Measurements from ENCODE around the gene KRTAP20-4. TPM values are rescaled to one million over a fixed set of nuclear protein-coding genes. Genes with fewer than 3 reads are reported as not detected.

Gene KRTAP20-4
- total RNA-seq (2014; rRNA removed; shearing (Covaris generic)), result not detected in 2 replicates

- no peak for DNase-seq
- no peaks in the 10 kb centered on the region for H3K36me3 ChIP-seq (replicated peaks; ENCODE audit: control insufficient read depth, insufficient read depth, low read length)
- H3K27me3 ChIP-seq (ENCODE audit: control insufficient read depth, insufficient read depth, low read length), result no peaks in the 10 kb centered on the region
- no peak within 1 kb of the TSS for H3K4me3 ChIP-seq (ENCODE audit: insufficient read depth, low read depth, low read length)
Observed at GRCh38 chr21:30620522-30620921, at the start of gene KRTAP20-4. Gene KRTAP20-4 (plus strand): TSS chr21:30620627.

GRCh38 chr21:30577766-30578165 lies 42.7 kb upstream of the KRTAP20-4 start:
- Histone ChIP-seq H3K27me3 (ENCODE audit: control insufficient read depth, insufficient read depth, low read length) (no peaks in the 10 kb centered on the region), H3K36me3 (replicated peaks; ENCODE audit: control insufficient read depth, insufficient read depth, low read length) (no peaks in the 10 kb centered on the region), H3K4me3 (ENCODE audit: insufficient read depth, low read depth, low read length) (no peak overlapping the region)
- no peak for DNase-seq

GRCh38 chr21:30579346-30579745 lies 41.1 kb upstream of the KRTAP20-4 start:
- Histone ChIP-seq H3K4me3 (ENCODE audit: insufficient read depth, low read depth, low read length) (no peak overlapping the region), H3K27me3 (ENCODE audit: control insufficient read depth, insufficient read depth, low read length) (no peaks in the 10 kb centered on the region), H3K36me3 (replicated peaks; ENCODE audit: control insufficient read depth, insufficient read depth, low read length) (no peaks in the 10 kb centered on the region)
- no peak for DNase-seq

GRCh38 chr21:30580132-30580531 lies 40.3 kb upstream of the KRTAP20-4 start:
- no peaks in the 10 kb centered on the region for H3K27me3 ChIP-seq (ENCODE audit: control insufficient read depth, insufficient read depth, low read length)
- H3K4me3 ChIP-seq (ENCODE audit: insufficient read depth, low read depth, low read length), result no peak overlapping the region
- no peaks in the 10 kb centered on the region for H3K36me3 ChIP-seq (replicated peaks; ENCODE audit: control insufficient read depth, insufficient read depth, low read length)
- no peak for DNase-seq

- DNase-seq, result no peak
- Histone ChIP-seq H3K27me3 (ENCODE audit: control insufficient read depth, insufficient read depth, low read length) (no peaks in the 10 kb centered on the region), H3K36me3 (replicated peaks; ENCODE audit: control insufficient read depth, insufficient read depth, low read length) (no peaks in the 10 kb centered on the region), H3K4me3 (ENCODE audit: insufficient read depth, low read depth, low read length) (no peak overlapping the region)
Observed at GRCh38 chr21:30582870-30583269, 37.6 kb upstream of the KRTAP20-4 start.

- Histone ChIP-seq H3K4me3 (ENCODE audit: insufficient read depth, low read depth, low read length) (no peak within 1 kb of the TSS), H3K36me3 (replicated peaks; ENCODE audit: control insufficient read depth, insufficient read depth, low read length) (no peaks in the 10 kb centered on the region), H3K27me3 (ENCODE audit: control insufficient read depth, insufficient read depth, low read length) (no peaks in the 10 kb centered on the region)
- DNase-seq, result no peak
Observed at GRCh38 chr21:30590297-30590696, 30.1 kb upstream of the KRTAP20-4 start, which contains the start of gene KRTAP22-2. Gene KRTAP22-2 (minus strand): TSS chr21:30590397.

- Histone ChIP-seq H3K36me3 (replicated peaks; ENCODE audit: control insufficient read depth, insufficient read depth, low read length) (no peaks in the 10 kb centered on the region), H3K4me3 (ENCODE audit: insufficient read depth, low read depth, low read length) (no peak within 1 kb of the TSS), H3K27me3 (ENCODE audit: control insufficient read depth, insufficient read depth, low read length) (no peaks in the 10 kb centered on the region)
- DNase-seq, result no peak
Observed at GRCh38 chr21:30592140-30592539, 28.3 kb upstream of the KRTAP20-4 start, which contains the start of gene KRTAP6-3. Gene KRTAP6-3 (plus strand): TSS chr21:30592440. CDS start chr21:30592446, 6 bp downstream.

GRCh38 chr21:30598802-30599201 lies 21.6 kb upstream of the KRTAP20-4 start, which contains the start of gene KRTAP6-2:
Gene KRTAP6-2 (minus strand): TSS chr21:30598902. CDS start chr21:30598874, 28 bp downstream.
- H3K27me3 ChIP-seq (ENCODE audit: control insufficient read depth, insufficient read depth, low read length), result no peaks in the 10 kb centered on the region
- H3K4me3 ChIP-seq (ENCODE audit: insufficient read depth, low read depth, low read length), result no peak within 1 kb of the TSS
- H3K36me3 ChIP-seq (replicated peaks; ENCODE audit: control insufficient read depth, insufficient read depth, low read length), result no peaks in the 10 kb centered on the region
- DNase-seq, result no peak

- no peak within 1 kb of the TSS for H3K4me3 ChIP-seq (ENCODE audit: insufficient read depth, low read depth, low read length)
- no peaks in the 10 kb centered on the region for H3K36me3 ChIP-seq (replicated peaks; ENCODE audit: control insufficient read depth, insufficient read depth, low read length)
Observed at GRCh38 chr21:30600787-30601186, 19.6 kb upstream of the KRTAP20-4 start, which contains the start of gene KRTAP22-1. Gene KRTAP22-1 (plus strand): TSS chr21:30601087.

GRCh38 chr21:30605968-30606367 lies 14.5 kb upstream of the KRTAP20-4 start:
- Histone ChIP-seq H3K36me3 (replicated peaks; ENCODE audit: control insufficient read depth, insufficient read depth, low read length) (no peaks in the 10 kb centered on the region), H3K4me3 (ENCODE audit: insufficient read depth, low read depth, low read length) (no peak overlapping the region)
- DNase-seq, result peak; percentile 9

More at GRCh38 chr21:30600787-30601186, 19.6 kb upstream of the KRTAP20-4 start, which contains the start of gene KRTAP22-1:
- H3K27me3 ChIP-seq (ENCODE audit: control insufficient read depth, insufficient read depth, low read length), result no peaks in the 10 kb centered on the region
- DNase-seq, result no peak

GRCh38 chr21:30612132-30612531 lies 8.3 kb upstream of the KRTAP20-4 start:
- DNase-seq, result no peak

More at GRCh38 chr21:30605968-30606367, 14.5 kb upstream of the KRTAP20-4 start:
- H3K27me3 ChIP-seq (ENCODE audit: control insufficient read depth, insufficient read depth, low read length), result no peaks in the 10 kb centered on the region

GRCh38 chr21:30613836-30614235 lies 6.6 kb upstream of the KRTAP20-4 start, which contains the start of gene KRTAP6-1:
Gene KRTAP6-1 (minus strand): TSS chr21:30613930. CDS start chr21:30613904, 26 bp downstream.
- DNase-seq, result no peak
- no peak within 1 kb of the TSS for H3K4me3 ChIP-seq (ENCODE audit: insufficient read depth, low read depth, low read length)
- H3K36me3 ChIP-seq (replicated peaks; ENCODE audit: control insufficient read depth, insufficient read depth, low read length), result no peaks in the 10 kb centered on the region
- no peaks in the 10 kb centered on the region for H3K27me3 ChIP-seq (ENCODE audit: control insufficient read depth, insufficient read depth, low read length)

More at GRCh38 chr21:30612132-30612531, 8.3 kb upstream of the KRTAP20-4 start:
- Histone ChIP-seq H3K4me3 (ENCODE audit: insufficient read depth, low read depth, low read length) (no peak overlapping the region), H3K36me3 (replicated peaks; ENCODE audit: control insufficient read depth, insufficient read depth, low read length) (no peaks in the 10 kb centered on the region), H3K27me3 (ENCODE audit: control insufficient read depth, insufficient read depth, low read length) (no peaks in the 10 kb centered on the region)

- Histone ChIP-seq H3K4me3 (ENCODE audit: insufficient read depth, low read depth, low read length) (no peak overlapping the region), H3K36me3 (replicated peaks; ENCODE audit: control insufficient read depth, insufficient read depth, low read length) (no peaks in the 10 kb centered on the region), H3K27me3 (ENCODE audit: control insufficient read depth, insufficient read depth, low read length) (no peaks in the 10 kb centered on the region)
- no peak for DNase-seq
Observed at GRCh38 chr21:30615199-30615598, 5.2 kb upstream of the KRTAP20-4 start.

- H3K4me3 ChIP-seq (ENCODE audit: insufficient read depth, low read depth, low read length), result no peak within 1 kb of the TSS
- no peaks in the 10 kb centered on the region for H3K36me3 ChIP-seq (replicated peaks; ENCODE audit: control insufficient read depth, insufficient read depth, low read length)
- H3K27me3 ChIP-seq (ENCODE audit: control insufficient read depth, insufficient read depth, low read length), result no peaks in the 10 kb centered on the region
- no peak for DNase-seq
Observed at GRCh38 chr21:30616125-30616524, 4.3 kb upstream of the KRTAP20-4 start, which contains the start of gene KRTAP20-1. Gene KRTAP20-1 (plus strand): TSS chr21:30616425. CDS start chr21:30616455, 30 bp downstream.

GRCh38 chr21:30620080-30620479 lies 347 bp upstream of the KRTAP20-4 start:
- DNase-seq, result no peak
- H3K27me3 ChIP-seq (ENCODE audit: control insufficient read depth, insufficient read depth, low read length), result no peaks in the 10 kb centered on the region
- H3K4me3 ChIP-seq (ENCODE audit: insufficient read depth, low read depth, low read length), result no peak overlapping the region
- H3K36me3 ChIP-seq (replicated peaks; ENCODE audit: control insufficient read depth, insufficient read depth, low read length), result no peaks in the 10 kb centered on the region
